ENCODE data around the gene VHLL.
"Not testable (repeated sequence)": the region's sequence is repeated elsewhere in the genome, so short reads cannot be mapped to it uniquely, and the experiment has no call there.

The VHLL gene

DNA sequence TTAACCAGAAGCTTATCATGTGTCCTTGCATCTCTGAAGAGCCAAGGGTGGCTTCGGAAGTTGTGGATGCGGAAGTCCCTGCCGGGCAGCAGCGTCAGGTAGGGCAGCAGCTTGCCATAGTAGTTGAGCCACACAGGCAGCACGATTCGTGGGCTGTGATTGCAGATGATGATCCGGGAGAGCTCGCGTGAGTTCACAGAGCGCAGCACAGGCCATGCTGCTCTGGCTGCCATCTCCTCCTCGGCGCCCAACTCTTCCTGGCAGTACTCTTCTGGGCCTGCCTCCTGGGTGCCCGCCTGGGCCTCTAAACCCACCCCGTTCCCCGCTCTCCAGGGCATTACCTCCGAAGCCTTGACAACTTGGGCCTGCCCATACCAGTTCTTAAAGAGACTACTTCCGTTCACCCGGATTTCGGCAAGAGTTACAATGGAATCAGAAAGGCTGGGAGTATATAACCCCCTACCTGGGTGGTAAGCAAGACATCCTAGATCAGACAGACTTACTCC is at the start of gene VHLL:
Gene VHLL (minus strand): TSS at position 456 of the 506 bp plus-strand sequence. CDS start 118 bp downstream, at position 338.
- TF ChIP-seq, protein P1, sequence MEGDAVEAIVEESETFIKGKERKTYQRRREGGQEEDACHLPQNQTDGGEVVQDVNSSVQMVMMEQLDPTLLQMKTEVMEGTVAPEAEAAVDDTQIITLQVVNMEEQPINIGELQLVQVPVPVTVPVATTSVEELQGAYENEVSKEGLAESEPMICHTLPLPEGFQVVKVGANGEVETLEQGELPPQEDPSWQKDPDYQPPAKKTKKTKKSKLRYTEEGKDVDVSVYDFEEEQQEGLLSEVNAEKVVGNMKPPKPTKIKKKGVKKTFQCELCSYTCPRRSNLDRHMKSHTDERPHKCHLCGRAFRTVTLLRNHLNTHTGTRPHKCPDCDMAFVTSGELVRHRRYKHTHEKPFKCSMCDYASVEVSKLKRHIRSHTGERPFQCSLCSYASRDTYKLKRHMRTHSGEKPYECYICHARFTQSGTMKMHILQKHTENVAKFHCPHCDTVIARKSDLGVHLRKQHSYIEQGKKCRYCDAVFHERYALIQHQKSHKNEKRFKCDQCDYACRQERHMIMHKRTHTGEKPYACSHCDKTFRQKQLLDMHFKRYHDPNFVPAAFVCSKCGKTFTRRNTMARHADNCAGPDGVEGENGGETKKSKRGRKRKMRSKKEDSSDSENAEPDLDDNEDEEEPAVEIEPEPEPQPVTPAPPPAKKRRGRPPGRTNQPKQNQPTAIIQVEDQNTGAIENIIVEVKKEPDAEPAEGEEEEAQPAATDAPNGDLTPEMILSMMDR (conservative IDR thresholded peaks at IDR 0.05; ENCODE audit: low read depth, low read length): no peak
- no peak within 1 kb of the TSS for H3K4me3 ChIP-seq (ENCODE audit: low read depth, low read length)
- DNase-seq (ENCODE audit: low read depth): no peak

DNA sequence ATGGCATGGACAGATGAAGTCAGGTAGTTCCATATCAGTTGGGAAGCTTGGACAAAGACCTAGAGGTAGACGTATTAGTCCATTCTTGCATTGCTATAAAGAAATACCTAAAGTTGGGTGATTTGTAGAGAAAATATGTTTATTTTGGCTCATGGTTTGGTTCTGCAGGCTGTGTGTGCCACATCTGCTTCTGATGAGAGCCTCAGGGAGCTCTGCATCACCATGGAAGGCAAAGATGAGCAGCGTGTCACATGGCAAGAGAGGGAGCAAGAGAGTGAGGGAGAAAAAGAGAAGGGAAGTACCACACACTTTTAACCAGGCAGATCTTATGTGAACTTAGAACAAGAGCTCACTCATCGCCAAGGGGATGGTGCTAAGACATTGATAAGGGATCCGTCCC is 48.2 kb upstream of the VHLL start:
- DNase-seq (ENCODE audit: low read depth): peak; percentile 65
- H3K4me3 ChIP-seq (ENCODE audit: low read depth, low read length): no peak overlapping the region
- TF ChIP-seq, protein P1 (conservative IDR thresholded peaks at IDR 0.05; ENCODE audit: low read depth, low read length): no peak

DNA sequence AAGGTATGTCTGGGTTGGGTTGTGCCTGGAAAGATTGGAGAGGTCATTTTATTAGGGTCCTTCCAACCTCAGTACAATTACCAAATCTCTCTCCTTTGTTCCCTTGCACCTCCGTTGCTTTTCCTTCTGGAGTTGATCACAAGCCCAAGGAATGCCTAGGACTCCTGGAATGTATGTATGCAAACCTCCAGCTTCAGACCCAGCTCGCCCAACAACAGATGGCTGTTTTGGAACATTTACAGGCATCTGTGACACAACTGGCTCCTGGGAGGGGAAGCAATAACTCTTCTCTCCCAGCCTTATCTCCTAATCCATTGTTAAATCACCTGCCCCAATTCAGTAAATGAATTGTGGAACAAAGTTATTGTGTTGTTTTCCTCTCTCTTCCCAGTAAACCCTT is 47.5 kb upstream of the VHLL start:
- TF ChIP-seq, protein P1 (conservative IDR thresholded peaks at IDR 0.05; ENCODE audit: low read depth, low read length): no peak
- no peak for DNase-seq (ENCODE audit: low read depth)
- no peak overlapping the region for H3K4me3 ChIP-seq (ENCODE audit: low read depth, low read length)

DNA sequence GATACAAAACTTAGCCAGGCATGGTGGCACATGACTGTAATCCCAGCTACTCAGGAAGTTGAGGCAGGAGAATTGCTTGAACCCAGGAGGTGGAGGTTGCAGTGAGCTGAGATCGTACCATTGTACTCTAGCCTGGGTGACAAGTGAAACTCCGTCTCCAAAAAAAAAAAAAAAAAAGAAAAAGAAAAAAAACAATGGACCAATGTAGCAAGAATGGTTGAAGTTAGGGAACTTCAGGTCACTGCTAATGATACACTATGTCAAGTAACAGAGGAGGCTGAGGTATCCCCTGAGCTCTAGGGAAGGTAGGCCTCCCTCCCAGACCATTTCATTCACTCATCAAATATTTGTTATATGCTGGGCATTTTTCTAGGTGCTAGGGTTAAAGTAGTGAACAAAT is 46.9 kb upstream of the VHLL start:
- DNase-seq (ENCODE audit: low read depth); H3K4me3 ChIP-seq (ENCODE audit: low read depth, low read length): not testable (repeated sequence)

DNA sequence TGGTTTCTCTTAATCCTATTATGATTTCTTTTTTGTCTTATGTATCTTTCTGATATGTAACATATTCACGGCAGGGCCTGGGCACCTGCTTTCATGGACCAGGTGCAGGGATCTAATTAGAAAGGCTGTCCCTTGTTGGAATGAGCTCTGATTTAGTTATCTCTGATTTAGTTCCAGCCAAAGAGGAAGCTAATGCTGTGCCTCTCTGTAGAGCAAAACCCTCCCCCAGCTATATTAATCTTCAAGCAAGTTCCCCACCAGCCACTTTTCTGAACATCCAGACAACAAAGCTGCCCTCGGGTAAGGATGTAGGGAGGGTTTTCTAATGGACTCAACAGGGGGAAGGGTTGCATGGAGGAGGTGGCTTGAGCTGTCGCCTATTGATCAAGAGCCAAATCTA is 45.3 kb upstream of the VHLL start:
- H3K4me3 ChIP-seq (ENCODE audit: low read depth, low read length): no peak overlapping the region
- DNase-seq (ENCODE audit: low read depth): no peak
- TF ChIP-seq, protein P1 (conservative IDR thresholded peaks at IDR 0.05; ENCODE audit: low read depth, low read length): no peak

DNA sequence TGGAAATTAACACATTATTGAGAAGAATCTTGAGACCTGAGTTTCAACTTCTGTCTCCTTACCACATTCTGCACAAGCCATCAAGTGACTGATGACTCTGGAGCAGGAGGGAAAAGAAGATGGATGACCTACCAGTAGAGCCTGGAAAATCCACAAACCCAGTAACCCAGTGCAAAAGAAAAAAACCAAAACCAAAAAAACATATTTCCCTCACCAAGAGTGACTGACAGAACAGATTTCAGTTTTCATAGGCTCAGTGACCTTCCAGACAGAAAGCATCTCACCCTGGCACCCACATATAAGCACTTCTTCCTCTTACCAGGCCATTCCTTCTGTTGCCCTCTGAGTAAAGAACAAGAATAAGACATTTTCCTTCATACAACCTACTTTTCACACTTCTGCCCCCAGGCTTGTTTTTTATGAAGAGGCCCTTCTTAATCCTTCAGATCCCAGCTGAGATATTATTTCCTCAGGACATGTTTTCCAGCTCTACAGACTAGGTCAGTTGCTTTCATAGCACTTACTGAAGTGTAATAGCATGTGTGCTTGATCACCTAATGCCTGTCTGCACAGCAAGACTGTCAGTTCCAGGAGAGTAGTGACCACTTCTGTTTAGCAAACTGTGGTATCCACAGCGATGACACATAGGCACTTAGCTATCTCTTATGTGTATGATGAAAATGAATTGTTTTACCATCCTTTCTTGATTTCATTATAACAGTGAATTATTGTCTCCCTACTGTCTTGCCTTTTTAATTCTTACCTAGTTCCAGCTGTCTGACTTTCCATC is 43.3 kb upstream of the VHLL start:
- no peak overlapping the region for H3K4me3 ChIP-seq (ENCODE audit: low read depth, low read length)
- TF ChIP-seq, protein P1 (conservative IDR thresholded peaks at IDR 0.05; ENCODE audit: low read depth, low read length): no peak
- no peak for DNase-seq (ENCODE audit: low read depth)

DNA sequence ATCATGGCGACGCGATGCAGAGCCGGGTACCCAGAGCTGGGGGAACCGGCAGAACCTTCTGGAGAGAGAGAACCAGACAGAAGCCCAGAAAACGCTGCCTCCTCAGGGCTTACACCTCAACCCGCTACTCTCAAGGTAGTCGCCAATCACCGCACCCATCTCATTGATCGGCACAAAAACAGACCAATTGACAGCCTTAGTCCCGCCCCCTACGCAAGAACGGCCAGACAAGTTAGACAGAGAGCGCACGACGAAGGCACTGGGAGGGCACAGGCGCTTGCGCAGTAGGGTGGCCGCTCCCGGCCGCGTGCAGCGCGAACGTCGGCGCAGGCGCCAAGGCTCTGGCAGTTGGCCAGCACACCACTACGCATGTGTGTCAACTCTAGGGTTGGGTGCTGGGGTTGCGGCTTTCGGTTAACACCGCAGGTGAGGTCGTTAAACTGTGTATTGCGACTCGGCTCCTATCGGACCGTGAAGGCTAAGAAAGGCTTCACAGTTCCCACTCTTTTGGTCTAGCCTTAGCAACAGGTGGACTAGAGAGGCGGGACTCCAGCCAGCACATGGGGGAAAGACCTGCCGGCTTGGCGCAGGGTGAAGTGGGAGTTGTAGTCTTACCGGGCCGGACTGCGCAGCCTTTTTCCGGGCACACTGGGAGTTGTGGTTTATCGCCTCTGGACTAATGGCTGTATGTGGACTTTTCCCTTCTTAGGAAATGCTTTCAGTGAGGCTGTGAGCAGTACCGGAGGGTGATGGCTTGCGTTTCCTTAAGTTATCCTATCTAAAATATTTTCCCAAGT is 39.3 kb upstream of the VHLL start, which contains the start of the genes CCT3 and TSACC:
Gene CCT3 (minus strand): TSS at position 113 of the 797 bp plus-strand sequence. CDS start 108 bp downstream, at position 5.
Gene TSACC (plus strand): TSS at position 347 of the 797 bp plus-strand sequence. CDS start 1,232 bp downstream, outside the sequence.
- TF ChIP-seq, protein P1 (conservative IDR thresholded peaks at IDR 0.05; ENCODE audit: low read depth, low read length): no peak
- DNase-seq (ENCODE audit: low read depth): peak; percentile 100
- peak within 1 kb of the TSS; percentile 86 for H3K4me3 ChIP-seq (ENCODE audit: low read depth, low read length)
